K562 (cell line): Measurements from ENCODE around the gene ADI1. TPM values are rescaled to one million over a fixed set of nuclear protein-coding genes. Genes with fewer than 3 reads are reported as not detected.
"Not testable (repeated sequence)": the region's sequence is repeated elsewhere in the genome, so short reads cannot be mapped to it uniquely, and the experiment has no call there.

Source experiments
- ATAC-seq: fragments of 200-7000 bp; cut with Tn5 transposase; 3 replicates; pipeline ENCODE4 v1.9.1; 2020; ENCODE audit warnings: moderate library complexity
- BruUV-seq: library from RNA; stranded (reverse); fragments of 400-500 nt; replicated peaks from 2 replicates; lab custom pipeline; 2021; lab: Mats Ljungman, UMichigan
- CTCF ChIA-PET: fragments of 300-600 bp; formaldehyde crosslinking; extraction: SDS; loops from one replicate; lab custom pipeline; 2021; ENCODE audit warnings: low intra/inter-chr PET ratio; lab: Yijun Ruan, JAX
- POLR2A ChIA-PET: fragments of 300-600, 350-650 bp; sonication (Branson Sonifier 250); formaldehyde crosslinking; extraction: SDS; loops from one replicate; lab custom pipeline; 2021; ENCODE audit warnings: antibody characterized with exemption, inconsistent platforms; lab: Yijun Ruan, JAX
- DNase-seq, 4 experiments: peaks; one replicate each; pipeline versions ENCODE4 v3.0.0 to v3.0.0-alpha.2; 2011 to 2018; ENCODE audit warnings: low spot score in 3 of 4, mixed read lengths in 3 of 4; ENCODE audit errors: extremely low read depth in 1 of 4
- FAIRE-seq: peaks from 2 replicates; lab custom pipeline; 2011; peaks lifted over from hg19 to GRCh38; lab: Jason Lieb, UNC
- H2AFZ ChIP-seq: 2 replicates; pipeline ENCODE4 v1.6.0; 2011; ENCODE audit warnings: low read depth, low read length, control low read depth, inconsistent platforms
- H3K27ac ChIP-seq: fragments of 200-600 bp; 3 replicates; pipeline ENCODE4 v1.8.0; 2011; ENCODE audit warnings: low read depth, mild to moderate bottlenecking, control low read depth, inconsistent platforms, low read length, moderate library complexity, mixed read lengths; ENCODE audit errors: extremely low read depth
- H3K27me3 ChIP-seq, 2 experiments: fragments of 300-600 bp in 1 of 2; 2 replicates in 1 of 2; 3 replicates in 1 of 2; pipeline versions ENCODE4 v1.6.0 to v1.8.0; 2011; ENCODE audit warnings: inconsistent platforms in 2 of 2, low read length in 2 of 2, mild to moderate bottlenecking in 1 of 2, mixed read lengths in 1 of 2, moderate library complexity in 1 of 2; ENCODE audit not compliant: control insufficient read depth in 2 of 2, insufficient read depth in 2 of 2
- H3K36me3 ChIP-seq: fragments of 300-600 bp; 3 replicates; pipeline ENCODE4 v1.8.0; 2011; ENCODE audit warnings: mild to moderate bottlenecking, low read length, inconsistent platforms; ENCODE audit not compliant: control insufficient read depth, insufficient read depth
- H3K4me1 ChIP-seq, 2 experiments: fragments of 200-600 bp in 1 of 2; replicated peaks in 1 of 2; 2 replicates in 1 of 2; 3 replicates in 1 of 2; pipeline versions ENCODE4 v1.5.1 to v1.8.0; 2011; ENCODE audit warnings: inconsistent platforms in 2 of 2, low read length in 2 of 2, mild to moderate bottlenecking in 1 of 2, mixed read lengths in 1 of 2, moderate library complexity in 1 of 2; ENCODE audit not compliant: control insufficient read depth in 2 of 2, insufficient read depth in 2 of 2
- H3K4me2 ChIP-seq: 2 replicates; pipeline ENCODE4 v1.6.1; 2011; ENCODE audit warnings: low read length, control low read depth, inconsistent platforms, mixed read lengths; ENCODE audit not compliant: insufficient read depth
- H3K4me3 ChIP-seq: fragments of 200-600 bp; sonication (generic), shearing (Covaris generic); 2 replicates; pipeline ENCODE4 v1.5.1; 2016; ENCODE audit warnings: control low read depth, inconsistent platforms
- H3K79me2 ChIP-seq: fragments of 200-600 bp; 3 replicates; pipeline ENCODE4 v1.8.0; 2011; ENCODE audit warnings: low read length, inconsistent platforms; ENCODE audit not compliant: control insufficient read depth, insufficient read depth
- H3K9ac ChIP-seq, 2 experiments: 2 replicates each; pipeline versions ENCODE4 v1.6.0 to v1.6.1; 2011; ENCODE audit warnings: low read depth in 2 of 2, low read length in 2 of 2, control low read depth in 1 of 2, inconsistent platforms in 1 of 2, mild to moderate bottlenecking in 1 of 2, mixed read lengths in 1 of 2; ENCODE audit not compliant: insufficient read depth in 1 of 2
- H3K9me1 ChIP-seq: one replicate; pipeline ENCODE4 v1.6.0; 2011; ENCODE audit warnings: inconsistent platforms, mild to moderate bottlenecking, low read length, moderate library complexity; ENCODE audit not compliant: control insufficient read depth, insufficient read depth
- H3K9me3 ChIP-seq: replicated peaks from 2 replicates; pipeline ENCODE4 v1.5.1; 2011; ENCODE audit warnings: low read depth, low read length, inconsistent platforms; ENCODE audit not compliant: control insufficient read depth, insufficient read depth
- H4K20me1 ChIP-seq: replicated peaks from 2 replicates; pipeline ENCODE4 v1.6.1; 2011; ENCODE audit warnings: low read length, inconsistent platforms, mixed read lengths; ENCODE audit not compliant: control insufficient read depth, insufficient read depth
- BACH1 ChIP-seq: fragments of 200-800 bp; sonication (Bioruptor generic); IDR thresholded peaks from 2 replicates; pipeline ENCODE4 v1.6.1; 2016; ENCODE audit warnings: missing genetic modification characterization, missing compliant biosample characterization
- CBFA2T3 ChIP-seq: fragments of 450-650 bp; IDR thresholded peaks from 2 replicates; pipeline ENCODE4 v1.6.1; 2017
- ELF4 ChIP-seq: fragments of 450-650 bp; formaldehyde crosslinking; IDR thresholded peaks from 2 replicates; pipeline ENCODE4 v1.4.0; 2022; ENCODE audit warnings: missing genetic modification characterization
- HDAC3 ChIP-seq: fragments of 450-650 bp; IDR thresholded peaks from 2 replicates; pipeline ENCODE4 v1.6.1; 2018; ENCODE audit warnings: borderline replicate concordance, mild to moderate bottlenecking, moderate library complexity; ENCODE audit not compliant: partially characterized antibody
- MTA3 ChIP-seq: fragments of 450-650 bp; formaldehyde crosslinking; IDR thresholded peaks from 2 replicates; pipeline ENCODE4 v1.6.1; 2017; ENCODE audit warnings: mild to moderate bottlenecking, borderline replicate concordance
- MXI1 ChIP-seq: IDR thresholded peaks from 2 replicates; pipeline ENCODE4 v1.6.1; 2011; ENCODE audit warnings: low read depth, mild to moderate bottlenecking, improper control_type of control experiment, low read length
- NCOA6 ChIP-seq: fragments of 450-650 bp; IDR thresholded peaks from 2 replicates; pipeline ENCODE4 v1.6.1; 2017; ENCODE audit warnings: mild to moderate bottlenecking
- RBM22 ChIP-seq: fragments of 200-400 bp; formaldehyde crosslinking; IDR thresholded peaks from 2 replicates; pipeline ENCODE4 v1.6.1; 2018; ENCODE audit warnings: low read length, low read depth; ENCODE audit not compliant: poor library complexity, severe bottlenecking
- SMARCE1 ChIP-seq: fragments of 450-650 bp; IDR thresholded peaks from 2 replicates; pipeline ENCODE4 v1.7.1; 2016; ENCODE audit warnings: mild to moderate bottlenecking
- TARDBP ChIP-seq: fragments of 450-650 bp; IDR thresholded peaks from 2 replicates; pipeline ENCODE4 v1.6.1; 2016
- ZNF133 ChIP-seq: fragments of 250-450 bp; sonication (Bioruptor Pico); IDR thresholded peaks from 2 replicates; pipeline ENCODE4 v1.4.0; 2020; ENCODE audit warnings: mild to moderate bottlenecking
- ZNF347 ChIP-seq: fragments of 450-650 bp; formaldehyde crosslinking; IDR thresholded peaks from 2 replicates; pipeline ENCODE4 v1.4.0; 2020; ENCODE audit warnings: low read depth, mild to moderate bottlenecking, moderate library complexity
- WGBS: fragments of 100-300 bp; shearing (Covaris generic); methylation state at CpG from one replicate; pipeline ENCODE4 v1.1.6; 2016; ENCODE audit warnings: low coverage, mixed read lengths; ENCODE audit not compliant: insufficient coverage; ENCODE audit errors: missing lambda C conversion rate; 5-methylcytosine and 5-hydroxymethylcytosine counted together
- in situ Hi-C: fragments of 300-500 bp; cut with MboI; formaldehyde crosslinking; loops from 4 replicates; pipeline ENCODE4 v1.15.0; 2018; ENCODE audit warnings: inconsistent platforms, mixed read lengths
- intact Hi-C: fragments of 100-400 bp; cut with micrococcal nuclease; formaldehyde crosslinking; loops from 2 replicates; pipeline ENCODE4 v1.14.2; 2022
- polyA plus RNA-seq, 8 experiments: library from polyadenylated mRNA; depleted of rRNA in 4 of 8; stranded (reverse) in 5 of 8; unstranded in 3 of 8; fragments of >200 nt; fragmentation: Nextera tagmentation in 2 of 8; fragmentation: Illumina TruSeq in 1 of 8; extraction: Ambion mirVana in 2 of 8; extraction: Trizol in 1 of 8; gene quantifications; 2 replicates each; pipeline versions ENCODE4 v1.2.1 to v1.2.3, GENCODE V29; 2011 to 2014; ENCODE audit warnings: inconsistent platforms in 1 of 8, missing spikeins in 1 of 8
- total RNA-seq, 7 experiments: library from RNA; depleted of rRNA in 6 of 7; stranded (reverse); fragments of >200 nt in 6 of 7; fragmentation: Illumina TruSeq in 2 of 7; extraction: Trizol in 2 of 7; gene quantifications; 2 replicates each; pipeline versions ENCODE4 v1.2.1 to v1.2.3, GENCODE V29; 2011 to 2021; ENCODE audit warnings: low replicate concordance in 1 of 7

ADI1 gene
- total and polyA plus RNA-seq, 9 of the 15 experiments (the other 6 are each of a cell fraction or from before 2014, with no cell fraction given) = 6.1 to 51.0 (median 27.1) TPM

DNA sequence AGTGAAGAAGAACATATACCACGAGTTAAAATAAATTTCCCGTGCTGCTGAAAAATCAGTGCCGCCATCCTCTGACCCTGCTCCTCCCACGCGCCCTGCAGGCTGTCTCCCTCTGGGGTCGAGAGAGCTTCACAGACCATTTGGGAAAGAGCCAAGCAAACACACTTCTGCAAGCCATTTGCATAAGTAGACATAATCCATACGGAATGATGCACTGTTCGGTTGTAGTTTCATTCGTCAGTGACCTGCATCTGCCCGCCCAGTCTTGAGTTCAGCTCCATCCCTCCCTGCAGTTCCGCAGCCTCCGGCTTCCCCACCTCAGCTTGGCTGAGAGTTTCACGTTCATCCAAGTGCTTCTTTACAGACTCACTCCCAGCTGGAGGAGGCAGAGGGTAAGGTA, 70.2 kb downstream of the ADI1 start:
- in situ Hi-C loops = no loop called here
- Histone ChIP-seq H3K79me2 (no peaks in the 10 kb centered on the region), H2AFZ (no peak overlapping the region), H3K4me2 (no peak overlapping the region), H3K4me3 (no peak overlapping the region), H3K4me1 (peaks cover 0 to 3% of the 10 kb centered on the region in 2 experiments; a peak in 1 of 5 replicates), H3K27ac (no peak overlapping the region), H3K9me1 (no peaks in the 10 kb centered on the region), H3K9me3 (no peaks in the 10 kb centered on the region), H3K9ac (no peak overlapping the region), H4K20me1 (no peaks in the 10 kb centered on the region), H3K27me3 (no peaks in the 10 kb centered on the region), H3K36me3 (peaks cover 71% of the 10 kb centered on the region)
- no TSS peak for BruUV-seq
- WGBS = 75% methylated on average over 13 of the region's 13 CpGs
- FAIRE-seq (no peak), DNase-seq (no peak), ATAC-seq (no peak)
- TF ChIP-seq RBM22 (no peak), TARDBP (no peak), SMARCE1 (no peak), ZNF347 (CRISPR knock-in tag) (no peak), ELF4 (CRISPR knock-in tag) (no peak), CBFA2T3 (no peak), MXI1 (no peak), BACH1 (no peak), ZNF133 (CRISPR knock-in tag) (no peak), MTA3 (no peak), NCOA6 (no peak), HDAC3 (no peak)
- ChIA-PET CTCF (no interaction called here), POLR2A (interaction anchor here (0.9 kb wide), 1 partner anchor 19 kb away, joined by 4 read pairs; no protein-coding TSS in a partner anchor)
- intact Hi-C loops = no loop called here

DNA sequence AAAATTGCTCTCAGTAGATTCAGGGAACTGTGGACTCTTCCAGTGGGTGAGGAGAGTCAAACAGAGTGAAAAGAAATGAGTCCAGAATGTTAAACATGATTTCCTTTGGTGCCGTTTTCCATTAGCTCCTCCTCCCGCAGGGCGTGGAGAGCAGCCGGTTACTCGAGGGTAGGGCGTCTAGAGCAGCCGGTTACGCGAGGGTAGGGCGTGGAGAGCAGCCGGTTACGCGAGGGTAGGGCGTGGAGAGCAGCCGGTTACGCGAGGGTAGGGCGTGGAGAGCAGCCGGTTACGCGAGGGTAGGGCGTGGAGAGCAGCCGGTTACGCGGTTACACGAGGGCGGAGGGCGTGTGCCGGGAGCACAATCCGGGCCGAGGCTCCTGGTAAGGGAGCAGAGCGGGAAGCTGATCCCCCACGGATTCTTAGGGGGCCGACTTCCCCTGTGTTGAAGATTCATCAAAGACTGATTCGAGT, 70.9 kb downstream of the ADI1 start:
- CTCF ChIA-PET, H3K27ac ChIP-seq, H2AFZ ChIP-seq, DNase-seq, H3K4me3 ChIP-seq, H3K27me3 ChIP-seq, in situ Hi-C loops, H4K20me1 ChIP-seq, H3K9me1 ChIP-seq, H3K9ac ChIP-seq, BruUV-seq, H3K79me2 ChIP-seq, intact Hi-C loops, H3K4me2 ChIP-seq, ATAC-seq, H3K4me1 ChIP-seq, FAIRE-seq, H3K9me3 ChIP-seq: not testable (repeated sequence)
- 91% methylated on average over 20 of the region's 35 CpGs for WGBS
- POLR2A ChIA-PET = interaction anchor here (0.9 kb wide), 1 partner anchor 19 kb away, joined by 4 read pairs; no protein-coding TSS in a partner anchor
- peaks cover 77% of the 10 kb centered on the region for H3K36me3 ChIP-seq
